Measurements from ENCODE around the gene GABRR2. TPM values are rescaled to one million over a fixed set of nuclear protein-coding genes. Genes with fewer than 3 reads are reported as not detected.

Gene GABRR2
- total and polyA plus RNA-seq, 2 of the 4 experiments (the other 2 are of a cell fraction), result 0.26 TPM; not detected in 1

GRCh38 chr6:89267918-89268317 lies 47.2 kb downstream of the GABRR2 start:
- no peak overlapping the region for H3K4me3 ChIP-seq (ENCODE audit: insufficient read depth, low read depth, low read length)
- TF ChIP-seq USF2 (IDR thresholded peaks at IDR 0.05; ENCODE audit: low read depth, low read length) (no peak), NFE2L2 (IDR thresholded peaks at IDR 0.05; ENCODE audit: low read depth, low read length) (no peak), CEBPB (IDR thresholded peaks at IDR 0.05; ENCODE audit: low read depth, low read length) (no peak), RAD21 (IDR thresholded peaks at IDR 0.05; ENCODE audit: low read length) (no peak), ELK1 (IDR thresholded peaks at IDR 0.05; ENCODE audit: borderline replicate concordance, low read depth, low read length) (no peak), MXI1 (IDR thresholded peaks at IDR 0.05; ENCODE audit: borderline replicate concordance, low read depth, low read length) (no peak), RCOR1 (IDR thresholded peaks at IDR 0.05; ENCODE audit: insufficient replicate concordance, low read length) (no peak), SMC3 (IDR thresholded peaks at IDR 0.05; ENCODE audit: low read depth, low read length) (no peak), MAFK (IDR thresholded peaks at IDR 0.05; ENCODE audit: low read depth, low read length) (no peak), BHLHE40 (IDR thresholded peaks at IDR 0.05; ENCODE audit: low read depth, low read length) (no peak)
- WGBS, 2 experiments (ENCODE audit: extremely low coverage in 2 of 2, insufficient read length in 1 of 2), result no CpG with 5 or more reads among the region's 4 CpGs
- intact Hi-C loops (cut with micrococcal nuclease), result no loop called here
- no peaks in the 10 kb centered on the region for H4K20me1 ChIP-seq (ENCODE audit: insufficient read depth, low read length)
- BruUV-seq (replicated peaks), result no TSS peak
- no peak overlapping the region for H4K5ac ChIP-seq (ENCODE audit: low read depth, low read length)
- in situ Hi-C loops (cut with MboI; ENCODE audit: low sequenced_read_pairs), result no loop called here
- H3K36me3 ChIP-seq (ENCODE audit: control insufficient read depth, insufficient read depth, low read length), result no peaks in the 10 kb centered on the region
- no peak for DNase-seq
- no peaks in the 10 kb centered on the region for H3K4me1 ChIP-seq (ENCODE audit: control insufficient read depth, insufficient read depth, low read length)
- no peak overlapping the region for H3K9ac ChIP-seq (ENCODE audit: low read depth, low read length)
- no peak overlapping the region for H4K91ac ChIP-seq (ENCODE audit: insufficient read depth, low read depth, low read length)
- H2AK5ac ChIP-seq (ENCODE audit: low read depth, low read length), result no peak overlapping the region
- H3K4ac ChIP-seq (ENCODE audit: low read depth, low read length), result no peak overlapping the region
- dilution Hi-C loops (cut with HindIII; ENCODE audit: low sequenced_read_pairs, unreplicated experiment), result no loop called here
- ChIA-PET POLR2A (ENCODE audit: unreplicated experiment) (interaction anchor here (0.6 kb wide), 1 partner anchor 1888 kb away, joined by 10 read pairs; no protein-coding TSS in a partner anchor), CTCF (no interaction called here)
- no peak overlapping the region for H2AFZ ChIP-seq (replicated peaks; ENCODE audit: low read length, poor library complexity)
- H3K9me1 ChIP-seq (ENCODE audit: insufficient read depth, low read length), result no peaks in the 10 kb centered on the region
- H3K14ac ChIP-seq (replicated peaks; ENCODE audit: low read depth, low read length), result no peak overlapping the region
- no peak overlapping the region for H2BK120ac ChIP-seq (ENCODE audit: low read depth, low read length)
- H3K23ac ChIP-seq (ENCODE audit: low read depth, low read length), result no peak overlapping the region
- H2BK15ac ChIP-seq (ENCODE audit: low read depth, low read length), result no peak overlapping the region
- H3K27ac ChIP-seq (ENCODE audit: insufficient read depth, low read length), result no peak overlapping the region
- peaks cover 5% of the 10 kb centered on the region for H3K27me3 ChIP-seq (ENCODE audit: control insufficient read depth, insufficient read depth, low read length)
- no peak overlapping the region for H4K8ac ChIP-seq (ENCODE audit: low read depth in 2 of 2, low read length in 2 of 2)
- H3K18ac ChIP-seq (ENCODE audit: low read depth, low read length), result no peak overlapping the region
- H2AK9ac ChIP-seq (replicated peaks; ENCODE audit: low read depth, low read length, poor library complexity), result no peak overlapping the region
- no peaks in the 10 kb centered on the region for H3K9me3 ChIP-seq (ENCODE audit: control insufficient read depth, insufficient read depth, low read length)
- H3K4me2 ChIP-seq (ENCODE audit: low read depth, low read length), result no peak overlapping the region
- H3K79me1 ChIP-seq (ENCODE audit: low read depth in 1 of 2, low read length in 2 of 2), result no peaks in the 10 kb centered on the region
- no peak for ATAC-seq (ENCODE audit: low read depth)
- no peak overlapping the region for H2BK20ac ChIP-seq (ENCODE audit: low read depth, low read length)
- H3K56ac ChIP-seq (ENCODE audit: extremely low read depth, insufficient read depth, low read length), result no peak overlapping the region
- no peak overlapping the region for H2BK5ac ChIP-seq (ENCODE audit: low read depth, low read length, poor library complexity, severe bottlenecking)

Measured in IMR-90 (cell line).